Heart right ventricle (tissue), 16 donors: ENCODE data around the gene RTP2. TPM values are rescaled to one million over a fixed set of nuclear protein-coding genes. Genes with fewer than 3 reads are reported as not detected.
A peak's percentile ranks its signal among the peaks of the same experiment; 100 is the strongest.

Experiments
- ATAC-seq, 8 donors: fragments of 200-7000 bp; cut with Tn5 transposase; one replicate each; pipeline ENCODE4 v1.9.1; 2020; ENCODE audit warnings: mild to moderate bottlenecking in 8 of 8, moderate library complexity in 8 of 8, moderate number of reproducible peaks in 1 of 8
- DNase-seq, 2 donors: peaks; one replicate each; pipeline ENCODE4 v3.0.0-alpha.2; 2020
- H3K27ac ChIP-seq, 10 donors: fragments of 200-600 bp; sonication (generic) in 2 of 10; one replicate each; pipeline versions ENCODE4 v1.5.0 to v1.8.0; 2020 to 2022; ENCODE audit warnings: mild to moderate bottlenecking in 3 of 10
- H3K27me3 ChIP-seq, 7 donors: fragments of 200-600 bp; one replicate each; pipeline ENCODE4 v1.8.0; 2021 to 2022; ENCODE audit warnings: mild to moderate bottlenecking in 2 of 7
- H3K36me3 ChIP-seq, 9 donors: fragments of 200-600 bp; sonication (generic) in 1 of 9; one replicate each; pipeline versions ENCODE4 v1.5.0 to v1.8.0; 2020 to 2022; ENCODE audit warnings: mild to moderate bottlenecking in 2 of 9
- H3K4me1 ChIP-seq, 9 donors: fragments of 200-600 bp; sonication (generic) in 1 of 9; one replicate each; pipeline versions ENCODE4 v1.5.0 to v1.8.0; 2020 to 2022; ENCODE audit warnings: mild to moderate bottlenecking in 4 of 9
- H3K4me3 ChIP-seq, 10 donors: fragments of 200-600 bp; sonication (generic) in 2 of 10; one replicate each; pipeline versions ENCODE4 v1.5.0 to v1.8.0; 2020 to 2022; ENCODE audit warnings: mild to moderate bottlenecking in 7 of 10, moderate library complexity in 2 of 10
- H3K9me3 ChIP-seq, 11 donors: fragments of 200-600 bp in 10 of 11; sonication (generic) in 2 of 11; one replicate each; pipeline versions ENCODE4 v1.5.0 to v1.8.0; 2013 to 2022; ENCODE audit warnings: mild to moderate bottlenecking in 2 of 11, control low read depth in 1 of 11, moderate library complexity in 1 of 11
- CTCF ChIP-seq, 9 donors: fragments of 200-600 bp; sonication (generic) in 2 of 9; IDR thresholded peaks; one replicate each; pipeline versions ENCODE4 v1.5.0 to v1.8.0; 2021 to 2022; ENCODE audit warnings: antibody characterized with exemption in 9 of 9, mild to moderate bottlenecking in 5 of 9, moderate library complexity in 1 of 9
- WGBS, 2 donors: extraction: QIAGEN DNeasy Blood & Tissue Kit; methylation state at CpG; one replicate each; pipeline ENCODE4 v1.1.7; 2013; ENCODE audit warnings: inconsistent platforms in 1 of 2; 5-methylcytosine and 5-hydroxymethylcytosine counted together
- intact Hi-C, 10 donors: fragments of 100-400 bp; cut with DNase I; formaldehyde crosslinking; loops; one replicate each; pipeline versions ENCODE4 v1.11.1 to v1.14.2; 2022
- polyA plus RNA-seq, 2 donors: library from polyadenylated mRNA; stranded (reverse); fragments of 200-250 nt; gene quantifications; one replicate each; pipeline ENCODE4 v1.2.3, GENCODE V29; 2013
- total RNA-seq, 10 donors: library from RNA; stranded (reverse); fragmentation: NEBNext Ultra II Directional in 3 of 10; extraction: Animal tissue kit (Norgen Biotek cat#: 25700) in 3 of 10; gene quantifications; one replicate each; pipeline versions ENCODE4 v1.2.1 to v1.2.4, GENCODE V29; 2021 to 2023
- donor health status: Arrhythmogenic right ventricular cardiomyopathy.
- donor health status: ischemic (EF 13 %, LVEDD 7.1; RV severe dilation, severe dysfunction).
- donor health status: healthy with polysubstance abuse.
- donor health status: DM: no; HTN: yes; CAD: no.
- donor health status: DM: no; HTN: no; CAD: no.
- donor health status: ischemic (EF 25% LVEDD 6.9; RV normal size, moderate dysfunction).
- donor health status: ischemic (EF 25% LVEDD 5.7; RV mildly dilated, moderate dysfunction).
- donor health status: healthy.
- donor health status: DM: yes; HTN: yes; CAD: no.
- donor health status: Ischemic cardiomyopathy.
- donor health status: ischemic (EF 35%, LVEDD 5.7; RV mildly dilated, moderate dysfunction).
- donor health status: nonischemic (EF 11% LVEDD 7.7; RV severe dilation, severe dysfunction).
- donor health status: DM: yes; HTN: yes; CAD: no.
- donor health status: PGD.
- donor health status: ischemic (EF 29% LVEDD 5.4; RV normal size, mild dysfunction).
- donor health status: nonischemic (EF 23%, LVEDD 6.1; RV moderate dilation, normal function).

RTP2 gene
- total and polyA plus RNA-seq, 12 donors = not detected

- 44 to 69% methylated on average over 3 of the region's 3 CpGs for WGBS, 2 donors
- DNase-seq (no peak), ATAC-seq (no peak)
- Histone ChIP-seq H3K27me3 (no peaks in the 10 kb centered on the region), H3K9me3 (no peaks in the 10 kb centered on the region), H3K4me3 (peak overlapping the region in 2 of 10 donors; percentile 16 to 82), H3K27ac (peak overlapping the region in 9 of 10 donors; percentile 85 to 100 (median 99)), H3K36me3 (peaks cover 0 to 49% (median 29%) of the 10 kb centered on the region in 9 donors), H3K4me1 (peaks cover 9 to 65% (median 42%) of the 10 kb centered on the region in 9 donors)
- intact Hi-C loops = loop anchor here in 5 of 10 donors (5.0 to 10.0 kb wide), 4 partner anchors 1217 to 1497 kb away; no protein-coding TSS in a partner anchor
- TF ChIP-seq CTCF (IDR thresholded peaks at IDR 0.05) = no peak
Observed at GRCh38 chr3:187734841-187735240, 32.5 kb upstream of the RTP2 start.

- H3K9me3 ChIP-seq = no peaks in the 10 kb centered on the region
- no peak for TF ChIP-seq CTCF (IDR thresholded peaks at IDR 0.05)
- no peak overlapping the region for H3K4me3 ChIP-seq
- H3K4me1 ChIP-seq = peaks cover 9 to 56% (median 40%) of the 10 kb centered on the region in 9 donors
- H3K27ac ChIP-seq = no peak overlapping the region
- 92 to 93% methylated on average over 11 of the region's 11 CpGs for WGBS, 2 donors
- intact Hi-C loops = loop anchor here in 4 of 10 donors (5.0 to 10.0 kb wide), 3 partner anchors 1411 to 1499 kb away; no protein-coding TSS in a partner anchor
- no peak for ATAC-seq
- DNase-seq = no peak
- peaks cover 0 to 64% (median 44%) of the 10 kb centered on the region in 9 donors for H3K36me3 ChIP-seq
- H3K27me3 ChIP-seq = no peaks in the 10 kb centered on the region
Observed at GRCh38 chr3:187733371-187733770, 31.0 kb upstream of the RTP2 start.

GRCh38 chr3:187729598-187729997 is 27.2 kb upstream of the RTP2 start:
- H3K27ac ChIP-seq = no peak overlapping the region
- no peak for TF ChIP-seq CTCF (IDR thresholded peaks at IDR 0.05)
- DNase-seq (no peak), ATAC-seq (peak in 1 of 8 donors; percentile 6)
- no peak overlapping the region for H3K4me3 ChIP-seq
- H3K36me3 ChIP-seq = peaks cover 12 to 100% (median 80%) of the 10 kb centered on the region in 9 donors
- no peaks in the 10 kb centered on the region for H3K27me3 ChIP-seq
- H3K9me3 ChIP-seq = no peaks in the 10 kb centered on the region
- intact Hi-C loops = no loop called here
- peaks cover 0 to 30% (median 15%) of the 10 kb centered on the region in 9 donors for H3K4me1 ChIP-seq
- 93 to 94% methylated on average over 12 of the region's 12 CpGs for whole genome bisulfite sequencing, 2 donors

- Histone ChIP-seq H3K27me3 (no peaks in the 10 kb centered on the region), H3K4me3 (no peak overlapping the region), H3K36me3 (peaks cover 12 to 100% (median 85%) of the 10 kb centered on the region in 9 donors), H3K9me3 (no peaks in the 10 kb centered on the region), H3K27ac (peak overlapping the region in 1 of 10 donors; percentile 47), H3K4me1 (peaks cover 0 to 28% (median 14%) of the 10 kb centered on the region in 9 donors)
- ATAC-seq = no peak
- TF ChIP-seq CTCF (IDR thresholded peaks at IDR 0.05) = no peak
- intact Hi-C loops = no loop called here
- DNase-seq = no peak
- 91 to 93% methylated on average over 13 of the region's 13 CpGs for WGBS, 2 donors
Observed at GRCh38 chr3:187728940-187729583, 26.7 kb upstream of the RTP2 start.
